Panc1 (cell line): Measurements from ENCODE around the gene SYT12. TPM values are rescaled to one million over a fixed set of nuclear protein-coding genes. Genes with fewer than 3 reads are reported as not detected.
"Not testable (repeated sequence)": the region's sequence is repeated elsewhere in the genome, so short reads cannot be mapped to it uniquely, and the experiment has no call there.

ENCODE experiments used
- ATAC-seq: fragments of 200-7000 bp; cut with Tn5 transposase; 2 replicates; pipeline ENCODE4 v1.9.1; 2020; ENCODE audit warnings: mild to moderate bottlenecking, moderate library complexity
- BruUV-seq: library from RNA; stranded (reverse); fragments of 400-500 nt; replicated peaks from 2 replicates; lab custom pipeline; 2021; lab: Mats Ljungman, UMichigan
- CTCF ChIA-PET: fragments of 300-600 bp; sonication (Branson Sonifier 250); formaldehyde crosslinking; loops from one replicate; lab custom pipeline; 2022; ENCODE audit warnings: antibody characterized with exemption; lab: Charles Lee
- POLR2A ChIA-PET: fragments of 300-600 bp; sonication (Branson Sonifier 250); formaldehyde crosslinking; loops from one replicate; lab custom pipeline; 2022; ENCODE audit warnings: antibody characterized with exemption; lab: Charles Lee
- DNase-seq: peaks from one replicate; pipeline ENCODE4 v3.0.0-alpha.2; 2010; ENCODE audit warnings: low read depth, low spot score
- H3K27ac ChIP-seq: 2 replicates; pipeline ENCODE4 v1.5.1; 2011; ENCODE audit warnings: mild to moderate bottlenecking, low read length, inconsistent platforms
- H3K27me3 ChIP-seq: fragments of 200-500 bp; sonication (Bioruptor generic); 2 replicates; pipeline ENCODE4 v1.6.0; 2014; ENCODE audit warnings: low read length, inconsistent platforms; ENCODE audit not compliant: control insufficient read depth, insufficient read depth
- H3K36me3 ChIP-seq: fragments of 200-500 bp; sonication (Bioruptor generic); 2 replicates; pipeline ENCODE4 v1.5.1; 2014; ENCODE audit warnings: inconsistent platforms, mild to moderate bottlenecking, low read length, moderate library complexity; ENCODE audit not compliant: control insufficient read depth, insufficient read depth
- H3K4me1 ChIP-seq: 2 replicates; pipeline ENCODE4 v1.5.1; 2011; ENCODE audit warnings: inconsistent platforms, mild to moderate bottlenecking, low read length, moderate library complexity; ENCODE audit not compliant: control insufficient read depth, insufficient read depth
- H3K4me3 ChIP-seq, 2 experiments: 2 replicates each; pipeline ENCODE4 v1.5.1; 2011 to 2012; ENCODE audit warnings: low read depth in 2 of 2, low read length in 2 of 2, mild to moderate bottlenecking in 2 of 2, inconsistent platforms in 1 of 2, moderate library complexity in 1 of 2
- H3K9me3 ChIP-seq: fragments of 200-500 bp; sonication (Bioruptor generic); 2 replicates; pipeline ENCODE4 v1.5.1; 2014; ENCODE audit warnings: low read depth, mild to moderate bottlenecking, inconsistent platforms, low read length, moderate library complexity; ENCODE audit not compliant: control insufficient read depth, insufficient read depth
- CTCF ChIP-seq: fragments of 450-650 bp; IDR thresholded peaks from 2 replicates; pipeline ENCODE4 v1.5.1; 2017; ENCODE audit warnings: mild to moderate bottlenecking
- POLR2AphosphoS5 ChIP-seq: IDR thresholded peaks from 2 replicates; pipeline ENCODE4 v1.6.1; 2012; ENCODE audit warnings: mild to moderate bottlenecking, low read depth, low read length, moderate library complexity
- REST ChIP-seq, 2 experiments: IDR thresholded peaks; 2 replicates each; pipeline ENCODE4 v1.6.1; 2011 to 2012; ENCODE audit warnings: low read depth in 2 of 2, control low read depth in 1 of 2, low read length in 1 of 2, mild to moderate bottlenecking in 1 of 2, moderate library complexity in 1 of 2; ENCODE audit not compliant: insufficient read depth in 1 of 2
- SIN3A ChIP-seq: IDR thresholded peaks from 2 replicates; pipeline ENCODE4 v1.6.1; 2012; ENCODE audit warnings: low read depth, mild to moderate bottlenecking, low read length, moderate library complexity, borderline replicate concordance; ENCODE audit not compliant: insufficient read depth
- TCF7L2 ChIP-seq: IDR thresholded peaks from 2 replicates; pipeline ENCODE4 v1.6.1; 2011; ENCODE audit warnings: mild to moderate bottlenecking, low read depth, low read length, inconsistent platforms
- in situ Hi-C: cut with HindIII; loops from 2 replicates; pipeline ENCODE4 v1.10.0; 2016; ENCODE audit warnings: low sequenced_read_pairs, low pct_unique_long_range_greater_than_20kb
- intact Hi-C: fragments of 100-400 bp; cut with micrococcal nuclease; formaldehyde crosslinking; loops from one replicate; pipeline ENCODE4 v1.10.0; 2022; ENCODE audit not compliant: unreplicated experiment
- total RNA-seq: library from RNA; stranded (reverse); gene quantifications from one replicate; pipeline ENCODE4 v1.2.1, GENCODE V29; 2021; ENCODE audit not compliant: unreplicated experiment

SYT12 gene
- total RNA-seq, 1 experiment from 2014 or later, result 0.62 TPM

GRCh38 chr11:66987158-66987620, 35.7 kb upstream of the SYT12 start:
- intact Hi-C loops (no loop called here), in situ Hi-C loops (no loop called here)
- Histone ChIP-seq H3K9me3 (no peaks in the 10 kb centered on the region), H3K27me3 (no peaks in the 10 kb centered on the region), H3K4me3 (no peak overlapping the region), H3K4me1 (peaks cover 2% of the 10 kb centered on the region), H3K36me3 (no peaks in the 10 kb centered on the region), H3K27ac (no peak overlapping the region)
- no TSS peak for BruUV-seq
- TF ChIP-seq SIN3A (no peak), TCF7L2 (no peak), CTCF (no peak), REST (IDR thresholded peaks at IDR 0.05; ENCODE audit: insufficient read depth in 1 of 2, low read depth in 2 of 2, low read length in 1 of 2) (no peak), POLR2AphosphoS5 (no peak)
- ChIA-PET POLR2A (no interaction called here), CTCF (interaction anchor here (0.9 kb wide), 1 partner anchor 67 kb away, joined by 3 read pairs; no protein-coding TSS in a partner anchor)
- no peak for ATAC-seq
- no peak for DNase-seq

- Histone ChIP-seq H3K9me3 (no peaks in the 10 kb centered on the region), H3K4me1 (no peaks in the 10 kb centered on the region), H3K36me3 (no peaks in the 10 kb centered on the region), H3K27me3 (no peaks in the 10 kb centered on the region), H3K27ac (no peak overlapping the region), H3K4me3 (no peak overlapping the region)
- intact Hi-C loops, result no loop called here
- POLR2A ChIA-PET, result no interaction called here
- ATAC-seq, result no peak
- in situ Hi-C loops, result no loop called here
- CTCF ChIA-PET, result no interaction called here
- BruUV-seq, result no TSS peak
- TF ChIP-seq TCF7L2, result no peak
- TF ChIP-seq REST (IDR thresholded peaks at IDR 0.05; ENCODE audit: insufficient read depth in 1 of 2, low read depth in 2 of 2, low read length in 1 of 2), result no peak
- DNase-seq, result no peak
Observed at GRCh38 chr11:66987924-66988637, 34.9 kb upstream of the SYT12 start.

GRCh38 chr11:66988741-66989140, 34.2 kb upstream of the SYT12 start:
- H3K27ac ChIP-seq, CTCF ChIA-PET, ATAC-seq, POLR2A ChIA-PET, H3K4me3 ChIP-seq, H3K4me1 ChIP-seq, intact Hi-C loops, H3K9me3 ChIP-seq, DNase-seq, H3K27me3 ChIP-seq, in situ Hi-C loops, H3K36me3 ChIP-seq, BruUV-seq: not testable (repeated sequence)

GRCh38 chr11:66989360-66989759, 33.6 kb upstream of the SYT12 start:
- ATAC-seq, in situ Hi-C loops, H3K4me1 ChIP-seq, POLR2A ChIA-PET, DNase-seq, BruUV-seq, H3K4me3 ChIP-seq, H3K36me3 ChIP-seq, intact Hi-C loops, H3K27me3 ChIP-seq, H3K27ac ChIP-seq, H3K9me3 ChIP-seq: not testable (repeated sequence)
- CTCF ChIA-PET, result interaction anchor here (0.6 kb wide), 1 partner anchor 257 kb away, joined by 6 read pairs; no protein-coding TSS in a partner anchor
